ENCODE data around the gene ANKRD29.

- TF ChIP-seq, protein P1, sequence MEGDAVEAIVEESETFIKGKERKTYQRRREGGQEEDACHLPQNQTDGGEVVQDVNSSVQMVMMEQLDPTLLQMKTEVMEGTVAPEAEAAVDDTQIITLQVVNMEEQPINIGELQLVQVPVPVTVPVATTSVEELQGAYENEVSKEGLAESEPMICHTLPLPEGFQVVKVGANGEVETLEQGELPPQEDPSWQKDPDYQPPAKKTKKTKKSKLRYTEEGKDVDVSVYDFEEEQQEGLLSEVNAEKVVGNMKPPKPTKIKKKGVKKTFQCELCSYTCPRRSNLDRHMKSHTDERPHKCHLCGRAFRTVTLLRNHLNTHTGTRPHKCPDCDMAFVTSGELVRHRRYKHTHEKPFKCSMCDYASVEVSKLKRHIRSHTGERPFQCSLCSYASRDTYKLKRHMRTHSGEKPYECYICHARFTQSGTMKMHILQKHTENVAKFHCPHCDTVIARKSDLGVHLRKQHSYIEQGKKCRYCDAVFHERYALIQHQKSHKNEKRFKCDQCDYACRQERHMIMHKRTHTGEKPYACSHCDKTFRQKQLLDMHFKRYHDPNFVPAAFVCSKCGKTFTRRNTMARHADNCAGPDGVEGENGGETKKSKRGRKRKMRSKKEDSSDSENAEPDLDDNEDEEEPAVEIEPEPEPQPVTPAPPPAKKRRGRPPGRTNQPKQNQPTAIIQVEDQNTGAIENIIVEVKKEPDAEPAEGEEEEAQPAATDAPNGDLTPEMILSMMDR (conservative IDR thresholded peaks at IDR 0.05 in 1 of 2, IDR thresholded peaks at IDR 0.05 in 1 of 2; ENCODE audit: low read depth in 1 of 2, low read length in 2 of 2), result no peak
- no peak for TF ChIP-seq EZH2 (IDR thresholded peaks at IDR 0.05; ENCODE audit: low read length, missing control alignments)
Measured at GRCh38 chr18:23693846-23694245, 31.1 kb upstream of the ANKRD29 start.

Data from fibroblast of lung (primary cell).